ENCODE results near the gene SYVN1.
"Not testable (repeated sequence)": the region's sequence is repeated elsewhere in the genome, so short reads cannot be mapped to it uniquely, and the experiment has no call there.

Gene SYVN1

DNA sequence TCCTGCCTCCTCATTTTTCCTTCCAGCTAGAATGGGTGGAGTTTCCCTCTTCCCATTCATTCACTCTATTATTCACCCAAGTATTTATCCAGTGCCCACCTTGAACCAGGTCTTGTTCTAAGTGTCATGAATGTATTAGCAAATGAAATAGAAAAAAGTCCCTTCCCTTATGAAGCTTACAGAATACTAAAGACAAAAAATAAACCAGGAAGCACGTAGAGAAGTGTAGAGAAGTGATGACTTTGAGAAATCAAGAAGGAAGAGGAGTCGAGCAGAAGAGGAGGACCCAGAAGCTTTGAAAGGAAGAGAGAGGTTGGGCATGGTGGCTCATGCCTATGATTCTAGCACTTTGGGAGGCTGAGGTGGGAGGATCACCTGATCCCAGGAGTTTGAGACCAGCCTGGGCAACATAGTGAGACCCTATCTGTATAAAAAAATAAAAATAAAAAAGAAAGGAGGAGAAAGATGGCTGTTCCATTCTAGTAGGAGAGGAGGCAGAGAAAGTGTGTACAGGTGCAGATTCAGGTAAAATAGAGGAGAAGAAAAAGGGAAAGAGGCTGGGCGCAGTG lies 17.1 kb upstream of the SYVN1 start:
- DNase-seq (ENCODE audit: low read depth in 3 of 3), result no peak

DNA sequence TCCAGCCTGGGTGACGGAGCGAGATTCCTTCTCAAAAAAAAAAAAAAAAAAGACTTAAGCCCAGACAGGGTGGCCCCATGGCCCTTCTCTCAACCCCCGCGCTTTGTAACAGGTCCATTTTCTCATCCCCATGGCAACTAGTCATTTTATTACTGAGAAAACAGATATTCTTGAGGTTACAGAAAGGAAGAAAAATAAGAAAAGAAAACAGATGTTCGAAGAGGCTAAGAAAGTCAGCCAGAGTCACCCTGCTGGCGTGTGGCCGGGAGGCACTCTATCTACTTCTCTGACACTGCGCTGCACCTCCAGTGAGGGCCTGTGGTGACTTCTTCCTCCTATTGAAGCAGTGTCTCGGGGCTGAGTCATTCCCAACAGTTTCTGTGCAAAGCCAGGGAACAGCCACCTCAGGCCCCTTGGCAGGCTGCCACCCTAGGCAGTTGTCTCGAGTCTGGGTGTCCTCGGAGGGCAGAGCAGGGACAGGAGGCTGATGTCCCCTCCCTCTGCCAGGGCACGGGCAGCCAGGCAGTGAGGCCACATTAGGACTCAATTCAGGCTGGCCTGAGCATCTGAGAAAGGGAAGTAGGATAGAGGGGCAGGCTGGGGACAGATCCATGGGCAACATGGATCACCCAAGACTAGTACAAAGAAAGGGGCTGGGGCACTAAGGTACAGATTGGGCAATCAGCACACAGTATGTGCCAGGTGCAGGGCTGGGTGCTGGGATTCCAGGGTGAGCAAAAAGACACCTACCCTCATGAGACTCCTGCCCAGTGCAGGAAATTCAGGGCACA lies 16.4 kb upstream of the SYVN1 start:
- DNase-seq (ENCODE audit: low read depth in 3 of 3), result no peak

DNA sequence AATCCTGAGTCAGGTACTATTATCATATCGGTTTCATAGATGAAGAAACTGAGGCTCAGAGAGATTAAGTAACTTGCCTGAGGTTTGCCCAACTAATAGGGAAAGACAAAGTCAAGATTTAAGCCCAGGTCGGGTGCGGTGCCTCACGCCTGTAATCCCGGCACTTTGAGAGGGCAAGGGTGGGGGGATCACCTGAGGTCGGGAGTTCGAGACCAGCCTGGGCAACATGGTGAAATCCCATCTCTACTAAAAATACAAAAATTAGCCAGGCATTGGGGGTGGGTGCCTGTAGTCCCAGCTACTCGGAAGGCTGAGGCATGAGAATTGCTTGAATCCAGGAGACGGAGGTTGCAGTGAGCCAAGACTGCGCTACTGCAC lies 15.8 kb upstream of the SYVN1 start:
- DNase-seq (ENCODE audit: low read depth in 3 of 3), result not testable (repeated sequence)

DNA sequence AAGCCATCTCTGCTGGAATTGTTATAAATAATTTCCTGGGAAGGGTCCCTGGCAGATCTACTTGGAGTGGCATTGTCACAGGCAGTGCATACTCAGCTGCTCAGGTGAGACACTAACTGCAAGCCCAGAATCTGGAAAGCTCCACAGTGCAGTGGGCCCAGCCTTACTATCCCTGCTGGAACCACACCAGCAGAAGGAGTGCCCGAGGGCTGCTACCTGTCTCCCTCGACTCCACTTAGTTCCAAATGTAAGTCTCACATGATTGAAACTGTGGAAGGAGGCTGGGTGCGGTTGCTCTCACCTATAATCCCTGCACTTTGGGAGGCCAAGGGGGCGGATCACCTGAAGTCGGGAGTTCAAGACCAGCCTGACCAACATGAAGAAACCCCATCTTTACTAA lies 14.3 kb upstream of the SYVN1 start:
- DNase-seq (ENCODE audit: low read depth in 3 of 3), result no peak

DNA sequence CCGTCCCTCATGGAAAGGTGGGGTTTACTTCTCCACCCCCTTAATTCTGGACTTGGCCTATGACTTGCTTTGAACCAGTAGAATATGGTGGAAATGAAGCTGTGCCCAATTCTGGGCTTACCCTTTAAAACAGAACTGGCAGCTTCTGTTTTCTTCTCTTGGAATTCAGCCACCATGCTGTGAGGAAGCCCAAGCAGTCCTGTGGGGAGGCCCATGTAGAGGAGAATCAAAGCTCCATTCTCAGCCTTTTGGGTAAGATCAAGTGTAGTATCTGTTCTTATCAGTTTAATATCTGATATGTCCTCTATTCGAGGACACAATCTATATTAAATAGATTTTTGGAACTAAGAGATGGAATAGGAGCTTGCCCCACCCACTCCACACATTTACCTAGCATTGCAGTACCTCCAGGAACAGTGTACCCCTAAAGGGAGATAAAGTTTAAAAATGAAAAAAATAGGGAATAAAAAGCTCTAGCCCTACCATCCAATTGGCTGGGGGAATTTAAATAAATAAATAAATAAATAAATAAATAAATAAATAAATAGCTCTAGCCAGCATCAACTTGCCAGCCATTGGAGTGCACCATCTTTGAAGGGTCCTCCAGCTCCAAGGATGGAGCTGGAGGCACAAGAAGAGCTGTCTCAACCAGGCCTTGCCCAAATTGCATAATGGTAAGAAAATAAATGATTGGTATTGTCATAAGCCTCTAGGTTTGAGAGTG lies 13.2 kb upstream of the SYVN1 start:
- DNase-seq (ENCODE audit: low read depth in 3 of 3), result no peak

DNA sequence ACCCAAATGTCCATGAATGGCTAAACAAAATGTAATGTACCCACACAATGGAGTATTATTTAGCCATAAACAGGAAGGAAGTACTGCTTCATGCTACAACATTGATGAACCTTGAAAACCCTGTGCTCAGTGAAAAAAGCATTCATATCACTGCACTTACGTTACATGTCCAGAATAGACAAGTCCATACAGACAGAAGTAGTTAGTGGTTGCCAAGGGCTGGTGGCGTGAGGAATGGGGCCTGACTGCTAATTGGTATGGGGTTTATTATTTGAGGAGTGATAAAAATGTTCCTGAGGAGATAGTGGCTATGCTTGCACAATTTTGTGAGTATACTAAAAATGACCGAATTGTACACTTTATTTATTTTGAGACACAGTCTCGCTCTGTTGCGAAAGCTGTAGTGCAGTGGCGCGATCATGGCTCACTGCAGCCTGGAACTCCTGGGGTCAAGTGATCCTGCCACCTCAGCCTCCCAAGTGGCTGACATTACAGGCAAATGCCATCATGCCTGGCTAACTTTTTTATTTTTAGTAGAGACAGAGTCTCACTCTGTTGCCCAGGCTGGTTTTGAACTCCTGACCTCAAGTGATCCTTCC lies 7.7 kb upstream of the SYVN1 start:
- no peak for DNase-seq (ENCODE audit: low read depth in 3 of 3)

DNA sequence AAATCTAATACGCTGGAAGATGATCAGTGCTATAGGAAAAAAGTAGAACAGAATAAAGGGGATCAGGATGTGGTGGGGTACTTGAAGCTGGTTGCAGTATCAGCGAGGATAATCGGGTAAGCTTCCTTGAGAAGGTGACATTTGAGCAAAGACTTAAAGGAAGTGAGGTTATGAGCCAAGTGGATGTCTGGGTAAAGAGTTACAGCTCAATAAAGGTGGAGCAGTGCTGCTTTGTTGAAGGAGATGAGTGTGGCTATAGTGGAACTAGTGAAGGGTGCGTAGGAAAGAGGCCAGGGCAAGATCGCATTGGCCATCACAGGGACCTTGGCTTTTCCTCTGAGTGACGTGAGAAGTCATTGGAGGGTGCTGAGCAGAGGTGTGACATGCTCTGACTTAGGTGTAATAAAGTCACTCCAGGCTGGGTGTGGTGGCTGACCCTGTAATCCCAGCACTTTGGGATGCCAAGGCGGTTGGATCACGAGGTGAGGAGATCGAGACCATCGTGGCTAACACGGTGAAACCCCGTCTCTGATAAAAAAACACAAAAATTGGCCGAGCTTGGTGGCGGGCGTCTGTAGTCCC lies 2.3 kb upstream of the SYVN1 start:
- DNase-seq (ENCODE audit: low read depth in 3 of 3), result no peak

DNA sequence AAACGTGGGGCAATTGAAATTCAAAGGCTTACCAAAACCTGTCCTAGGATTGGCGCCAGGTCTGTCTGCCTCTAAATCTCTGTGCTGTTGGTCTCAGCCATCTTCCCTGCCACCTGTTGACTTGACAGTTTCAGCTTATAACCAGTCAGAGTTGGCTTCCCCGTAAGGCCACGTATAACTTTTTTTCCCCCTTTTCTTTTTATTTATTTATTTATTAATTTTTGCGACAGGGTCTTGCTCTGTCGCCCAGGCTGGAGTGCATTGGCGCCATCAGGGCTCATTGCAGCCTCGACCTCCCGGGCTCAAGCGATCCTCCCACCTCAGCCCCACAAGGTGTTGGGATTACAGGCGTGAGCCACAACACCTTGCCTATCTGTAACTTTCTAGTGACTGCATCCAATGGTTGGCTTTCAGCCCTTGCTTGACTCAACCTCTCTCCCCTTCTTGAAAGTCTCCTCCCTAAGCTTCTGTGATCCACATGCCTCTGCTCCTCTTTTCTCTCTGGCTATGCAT lies 1.4 kb upstream of the SYVN1 start:
- no peak for DNase-seq (ENCODE audit: low read depth in 3 of 3)

DNA sequence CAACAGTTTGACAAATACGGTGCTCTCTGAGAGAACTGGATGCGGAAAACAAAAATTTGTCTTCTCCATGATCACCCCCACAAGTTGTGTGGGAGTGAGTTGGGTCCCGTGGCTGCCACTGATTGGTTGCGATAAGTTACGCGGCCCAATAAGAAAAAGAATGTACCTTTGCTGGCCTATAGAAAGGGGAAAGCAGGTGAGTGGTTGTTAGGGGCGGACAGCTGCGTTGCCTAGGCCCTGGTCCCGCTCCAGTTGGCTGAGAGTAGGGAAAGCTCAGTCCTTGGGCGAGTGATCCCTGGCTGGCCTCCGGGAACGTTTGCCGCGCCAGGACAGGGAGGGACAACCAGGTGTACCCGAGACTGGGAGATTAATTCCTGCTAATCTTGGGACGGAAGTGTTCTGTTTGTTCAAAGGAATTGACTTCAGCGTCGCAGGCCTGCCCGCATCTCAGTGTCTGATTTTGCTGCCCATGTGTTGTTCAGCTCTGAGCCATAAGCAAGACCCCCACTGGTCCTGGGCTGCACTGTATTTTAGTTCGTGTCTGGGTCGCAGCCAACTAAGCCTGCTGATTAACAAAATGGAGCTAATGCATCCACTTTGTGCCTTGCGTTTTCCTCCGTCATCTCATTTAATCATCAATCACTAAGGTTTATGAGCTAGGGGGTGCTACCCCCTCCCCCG lies 773 bp upstream of the SYVN1 start:
- peak; percentile 62 to 77 (median 76) for DNase-seq (ENCODE audit: low read depth in 3 of 3)

DNA sequence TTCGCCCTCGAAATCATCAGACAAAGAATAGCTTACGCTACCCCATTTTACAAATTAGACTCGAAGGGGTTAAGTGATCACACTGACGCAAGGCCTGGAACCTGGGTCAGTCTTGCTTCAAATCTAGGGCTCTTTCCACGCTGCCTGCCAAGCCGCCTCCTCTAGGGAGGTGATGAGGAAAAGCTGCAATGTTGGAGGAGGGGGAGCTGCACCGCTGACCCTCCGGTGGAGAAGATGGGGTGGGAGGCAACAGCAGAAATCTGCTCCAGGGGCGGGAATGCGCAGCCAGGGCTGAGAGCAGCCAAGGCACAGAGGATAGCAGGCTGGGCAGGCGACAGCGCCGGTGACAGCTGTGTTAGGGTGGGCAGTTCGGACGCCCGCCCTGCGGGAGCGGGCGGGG lies 595 bp downstream of the SYVN1 start:
- DNase-seq (ENCODE audit: low read depth in 3 of 3), result no peak

DNA sequence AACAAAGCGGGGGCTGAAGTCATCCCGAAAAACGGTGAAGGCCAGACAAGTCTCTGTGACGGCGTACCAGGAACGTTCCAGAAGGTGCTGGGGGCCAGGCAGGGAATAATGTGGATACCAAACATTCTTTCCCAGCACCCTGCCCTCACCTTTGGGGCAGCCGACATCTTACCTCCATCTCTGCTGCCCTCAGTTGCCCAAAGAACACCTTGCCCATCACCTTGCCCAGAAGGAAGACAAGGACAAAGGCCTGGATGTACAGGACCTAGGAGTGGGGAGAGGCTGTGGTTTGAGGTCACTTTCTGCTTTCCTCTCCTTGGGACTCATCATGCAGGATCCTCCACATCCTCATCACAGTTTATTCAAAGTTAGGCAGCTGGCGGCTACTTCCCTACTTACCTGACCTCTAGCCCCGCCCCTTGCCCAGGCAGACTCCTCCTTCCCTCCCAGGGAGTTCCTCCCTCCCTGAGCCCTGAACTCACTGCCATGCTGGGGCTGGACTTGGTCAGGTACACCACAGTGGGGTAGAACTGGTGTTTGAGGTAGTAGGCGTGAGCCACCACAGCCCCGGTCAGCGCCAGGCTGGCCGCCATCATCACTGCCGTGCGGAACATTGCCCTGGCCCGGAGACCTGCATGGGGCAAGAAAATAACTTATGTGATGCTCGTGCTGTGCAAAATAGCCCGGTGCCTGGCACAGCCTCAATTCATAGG lies 1.2 kb downstream of the SYVN1 start:
- peak in 1 of 3 experiments; percentile 72 for DNase-seq (ENCODE audit: low read depth in 3 of 3)

DNA sequence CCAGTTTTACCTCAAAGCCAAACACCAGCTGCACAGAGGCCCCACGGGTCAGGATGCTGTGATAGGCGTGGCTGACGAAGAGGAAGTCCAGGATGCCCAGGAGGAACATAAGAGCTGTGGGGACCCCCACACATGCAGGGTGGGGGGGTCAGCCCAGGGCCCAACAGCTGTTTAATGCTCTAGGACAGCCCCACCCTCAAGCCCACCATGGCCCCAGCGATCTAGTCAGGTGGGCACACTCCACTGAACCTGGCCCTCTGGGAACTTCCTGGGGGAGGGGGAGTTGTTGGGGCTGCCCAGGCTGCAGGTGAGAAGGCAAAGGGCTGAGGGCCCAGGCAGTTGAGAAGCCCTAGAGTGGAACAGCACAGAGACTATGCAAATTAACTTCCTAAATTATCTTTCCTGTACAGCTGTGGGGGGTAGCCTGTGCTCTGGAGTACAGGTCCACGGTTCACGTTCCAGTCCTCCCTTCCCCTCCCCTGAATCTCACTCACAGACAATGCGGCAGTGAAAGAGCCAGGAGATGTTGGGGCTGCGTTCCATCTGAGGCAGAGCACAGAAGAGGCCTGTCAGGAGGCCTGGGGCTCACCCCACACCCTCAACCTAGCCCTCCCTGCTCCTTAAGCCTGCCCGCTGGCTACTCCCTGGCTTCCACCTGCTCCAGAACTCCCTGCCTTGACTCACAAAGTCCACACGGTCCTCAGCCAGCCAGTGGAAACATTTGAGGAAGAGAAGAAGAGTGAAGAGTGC lies 1.9 kb downstream of the SYVN1 start:
- no peak for DNase-seq (ENCODE audit: low read depth in 3 of 3)

DNA sequence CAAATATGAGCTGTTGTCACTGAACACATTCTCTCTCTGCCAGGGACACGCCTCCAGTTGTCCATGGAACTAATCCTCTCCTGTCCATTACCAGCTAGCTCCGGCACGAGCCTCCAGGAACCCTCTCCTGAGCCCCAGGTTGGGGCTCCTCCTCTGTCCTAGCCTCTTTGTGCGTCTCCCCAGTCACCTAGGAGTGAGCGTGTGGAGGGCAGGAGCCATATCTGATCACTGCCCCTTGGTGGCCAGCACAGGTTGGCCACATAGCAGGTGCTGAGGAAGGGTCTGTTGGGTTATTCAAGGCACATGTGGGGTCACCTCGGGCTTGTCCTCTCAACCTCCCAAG lies 2.5 kb downstream of the SYVN1 start:
- DNase-seq (ENCODE audit: low read depth in 3 of 3), result no peak

DNA sequence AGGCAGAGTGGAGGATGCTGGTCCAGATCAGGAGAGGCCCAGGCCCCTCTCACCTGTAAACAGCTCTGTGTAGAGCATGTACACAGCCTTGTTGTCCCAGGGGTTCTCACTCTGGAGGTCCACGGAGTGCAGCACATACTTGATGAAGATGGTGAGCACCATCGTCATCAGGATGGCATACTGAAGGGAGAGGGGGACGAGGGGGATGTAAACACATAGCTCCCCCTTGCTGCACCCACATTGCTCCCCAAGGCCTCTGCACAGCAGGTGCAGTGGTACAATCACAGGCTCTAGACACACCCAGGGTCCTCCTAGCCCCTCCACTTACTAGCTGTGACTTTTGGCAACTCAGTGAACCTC lies 2.9 kb downstream of the SYVN1 start:
- DNase-seq (ENCODE audit: low read depth in 3 of 3), result no peak

DNA sequence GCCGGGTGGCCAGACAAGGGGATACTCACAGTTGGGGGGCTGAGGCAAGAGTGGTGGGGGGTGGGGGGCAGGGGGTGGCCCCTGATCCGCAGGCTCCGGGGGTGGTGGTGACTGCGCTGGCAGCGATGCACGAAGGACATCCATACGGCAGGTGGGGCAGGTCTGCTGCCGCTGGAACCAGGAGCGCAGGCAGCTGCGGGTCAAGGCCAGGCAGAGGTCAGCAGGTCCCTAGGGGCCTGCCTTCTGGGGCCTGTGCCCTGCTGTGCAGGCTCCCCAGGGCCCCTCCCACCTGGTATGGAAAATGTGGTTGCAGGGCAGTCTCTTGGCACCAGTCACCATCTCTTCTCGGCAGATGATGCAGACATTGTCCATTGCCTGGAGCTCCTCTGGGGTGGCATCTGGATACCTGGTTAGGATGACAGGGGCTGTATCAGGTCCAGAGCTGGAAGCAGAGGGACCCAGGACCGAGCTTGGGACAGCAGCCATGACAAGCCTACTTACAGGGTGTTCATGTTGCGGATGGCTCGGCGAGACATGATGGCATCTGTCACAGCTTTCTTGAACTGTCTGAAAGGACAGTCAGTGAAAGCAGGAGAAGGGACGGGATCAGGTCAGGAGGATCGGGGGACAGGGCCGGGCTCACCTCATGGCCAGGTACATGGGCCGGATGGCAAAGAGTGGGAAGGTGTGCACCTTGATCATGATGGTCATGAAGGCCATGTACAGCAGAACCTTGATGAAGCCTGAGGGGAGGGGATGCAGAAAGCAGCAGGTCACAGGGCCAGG lies 3.5 kb downstream of the SYVN1 start:
- DNase-seq (ENCODE audit: low read depth in 3 of 3), result no peak

DNA sequence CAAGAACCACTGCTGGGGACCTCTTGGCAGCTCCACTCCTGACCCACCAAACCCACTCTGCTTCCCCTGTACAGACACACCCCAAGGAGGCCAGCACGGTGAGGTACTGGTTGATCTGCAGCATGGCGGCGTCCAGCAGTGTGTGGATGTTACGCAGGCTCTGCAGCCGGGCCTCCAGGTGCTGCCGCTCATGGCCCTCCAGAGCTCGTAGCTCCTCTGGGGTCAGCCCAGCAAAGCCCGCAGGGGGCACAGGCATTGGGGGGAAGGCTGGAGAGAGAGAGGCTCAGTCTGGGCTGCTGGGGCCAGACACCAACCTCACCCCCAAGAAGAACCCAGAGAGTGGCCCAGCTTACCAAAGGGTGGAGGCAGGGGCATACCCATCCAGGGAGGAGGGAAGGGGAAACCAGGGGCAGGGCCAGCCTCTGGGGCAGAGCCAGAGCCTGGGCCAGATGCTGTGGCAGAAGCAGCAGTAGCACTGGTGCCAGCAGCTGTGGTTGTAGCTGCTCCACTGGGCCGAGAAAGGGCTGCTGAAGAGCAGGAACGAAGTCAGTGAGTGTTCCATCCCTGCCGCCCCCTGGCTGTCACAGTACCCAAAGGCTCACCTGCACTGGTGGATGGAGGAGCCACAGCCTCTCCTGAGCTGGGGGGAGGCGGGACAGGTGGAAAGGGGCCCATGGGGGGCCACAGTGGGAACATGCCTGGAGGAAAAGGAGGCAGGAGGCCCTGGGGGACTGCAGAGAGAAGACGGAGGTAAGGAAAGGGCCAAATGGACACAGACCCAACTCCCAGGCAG lies 4.5 kb downstream of the SYVN1 start:
- DNase-seq (ENCODE audit: low read depth in 3 of 3), result no peak

DNA sequence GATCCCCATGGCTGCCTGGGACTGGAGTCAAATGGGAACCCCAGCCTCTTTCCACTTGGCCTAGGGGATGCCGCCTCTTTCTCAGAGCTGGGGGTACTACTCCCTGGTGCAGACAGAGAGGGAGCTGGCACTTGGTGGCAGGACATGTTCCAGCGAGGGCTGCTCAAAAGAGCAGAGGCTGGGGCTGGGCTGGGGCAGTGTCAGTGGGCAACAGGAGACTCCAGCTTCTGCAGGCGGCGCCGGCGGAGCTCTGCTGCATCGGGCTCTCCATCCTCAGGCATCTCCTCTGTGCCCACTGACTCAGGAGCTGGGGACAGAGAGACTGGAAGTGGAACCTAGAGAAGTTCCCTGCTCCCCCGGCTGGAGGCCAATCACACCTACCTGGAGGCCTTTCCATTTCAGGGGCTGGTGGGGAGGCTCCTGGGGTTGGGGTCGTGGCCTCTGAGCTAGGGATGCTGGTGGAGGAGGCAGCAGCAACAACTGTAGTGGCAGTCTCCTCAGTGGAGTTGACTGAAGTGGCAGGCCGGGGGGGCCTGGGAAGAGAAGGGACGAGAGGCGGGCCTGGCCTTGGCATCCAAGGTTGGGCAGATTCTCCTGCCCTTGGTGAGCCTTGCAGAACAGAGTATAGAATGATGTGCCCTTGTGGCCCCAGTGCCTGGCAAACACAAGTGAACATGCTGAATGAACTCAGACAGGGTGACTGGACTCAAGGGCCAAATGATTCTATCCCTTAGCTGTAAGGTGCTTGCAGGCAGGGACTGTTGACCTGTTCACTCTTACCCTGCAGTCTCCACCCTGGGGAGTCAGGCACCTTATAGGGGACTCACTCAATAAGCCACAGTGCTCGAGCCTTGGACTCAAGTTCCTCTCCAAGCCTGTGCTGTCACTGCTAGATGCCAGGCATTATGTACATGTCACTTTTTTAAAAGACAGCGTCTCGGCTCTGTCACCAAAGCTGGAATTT lies 5.9 kb downstream of the SYVN1 start:
- DNase-seq (ENCODE audit: low read depth in 3 of 3), result no peak

Data from stimulated activated CD4-positive, alpha-beta T cell treated with anti-CD3 and anti-CD28 coated beads, TNF-alpha, amount 100 ng/mL, for 24 hours (primary cell).